Lung microvascular endothelial cell (primary cell): ENCODE measurements around the gene LAP3. TPM values are rescaled to one million over a fixed set of nuclear protein-coding genes. Genes with fewer than 3 reads are reported as not detected.
A peak's percentile ranks its signal among the peaks of the same experiment; 100 is the strongest.
"Not testable (repeated sequence)": the region's sequence is repeated elsewhere in the genome, so short reads cannot be mapped to it uniquely, and the experiment has no call there.

Experiments used
- DNase-seq, 2 donors: peaks; one replicate each; pipeline versions ENCODE4 v3.0.0 to v3.0.0-alpha.2; 2010; ENCODE audit warnings: low read depth in 2 of 2
- total RNA-seq: library from RNA; depleted of rRNA; stranded (reverse); fragments of >200 nt; gene quantifications from 2 replicates; pipeline ENCODE4 v1.2.1, GENCODE V29; 2014

Gene LAP3
- 117 and 174 TPM in 2 replicates for total RNA-seq

GRCh38 chr4:17576932-17577664, at the start of gene LAP3:
LAP3 (plus strand) TSS chr4:17577198; CDS start chr4:17577466, 268 bp downstream.
- peak; percentile 97 to 98 for DNase-seq

- no peak for DNase-seq
Observed at GRCh38 chr4:17528551-17529165, 48.3 kb upstream of the LAP3 start.

DNA sequence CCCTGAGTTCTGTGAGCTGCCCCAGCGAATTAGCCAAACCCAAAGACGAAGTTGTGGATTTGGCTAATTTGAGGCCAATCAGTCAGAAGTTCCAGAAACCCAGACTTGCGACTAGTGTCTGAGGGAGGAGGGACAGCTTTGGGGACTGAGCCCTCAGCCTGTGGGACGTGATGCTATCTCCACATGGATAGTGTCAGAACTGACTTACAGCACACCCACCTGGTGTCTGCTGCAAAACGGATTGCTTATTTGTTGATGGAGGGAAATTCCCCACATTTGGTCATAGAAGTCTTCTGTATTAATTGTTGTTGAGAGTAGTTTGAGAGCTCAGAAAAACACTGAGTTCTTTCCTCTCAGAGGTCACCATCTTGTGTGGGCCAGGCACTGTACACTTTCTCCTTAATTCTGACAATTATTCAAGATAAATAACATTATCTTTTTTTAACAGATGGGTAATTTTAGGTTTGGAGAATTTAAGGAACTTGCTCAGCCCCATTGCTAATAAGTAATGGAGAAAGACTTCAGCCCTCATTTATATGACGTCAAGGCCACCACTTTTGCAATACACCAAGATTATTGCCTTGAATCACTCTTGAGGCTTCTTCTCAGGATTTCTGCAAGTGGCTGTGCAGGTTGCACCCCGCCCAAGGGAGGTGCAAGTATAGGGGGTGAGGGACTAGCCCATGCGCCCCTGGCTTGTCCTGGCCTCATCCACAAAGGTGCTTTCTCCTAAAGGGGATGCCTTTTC, 45.3 kb upstream of the LAP3 start:
- no peak for DNase-seq

DNA sequence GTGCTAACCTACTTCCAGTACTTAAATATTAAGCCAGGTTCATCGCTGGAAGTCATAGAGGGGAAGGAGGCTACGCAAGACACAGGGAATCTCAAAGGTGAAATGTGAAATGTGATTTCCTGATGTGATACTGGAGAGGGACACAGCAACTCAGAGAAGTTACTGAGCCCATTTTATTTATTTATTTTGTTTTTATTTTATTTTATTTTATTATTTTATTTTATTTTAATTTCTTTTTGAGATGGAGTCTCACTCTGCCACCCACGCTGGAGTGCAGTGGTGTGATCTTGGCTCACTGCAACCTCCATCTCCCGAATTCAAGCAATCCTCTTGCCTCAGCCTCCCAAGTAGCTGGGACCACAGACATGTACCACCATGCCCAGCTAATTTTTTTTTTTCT, 42.3 kb upstream of the LAP3 start:
- no peak for DNase-seq

GRCh38 chr4:17535242-17535641, 41.8 kb upstream of the LAP3 start:
- no peak for DNase-seq

- DNase-seq = no peak
Observed at GRCh38 chr4:17535906-17536305, 41.1 kb upstream of the LAP3 start.

- DNase-seq = not testable (repeated sequence)
Observed at GRCh38 chr4:17537060-17537459, 39.9 kb upstream of the LAP3 start.

GRCh38 chr4:17544205-17544604, 32.8 kb upstream of the LAP3 start:
- peak; percentile 16 to 36 for DNase-seq

GRCh38 chr4:17544831-17545234, 32.2 kb upstream of the LAP3 start:
- DNase-seq = peak; percentile 60 to 85

GRCh38 chr4:17545374-17546140, 31.4 kb upstream of the LAP3 start:
- no peak for DNase-seq

DNA sequence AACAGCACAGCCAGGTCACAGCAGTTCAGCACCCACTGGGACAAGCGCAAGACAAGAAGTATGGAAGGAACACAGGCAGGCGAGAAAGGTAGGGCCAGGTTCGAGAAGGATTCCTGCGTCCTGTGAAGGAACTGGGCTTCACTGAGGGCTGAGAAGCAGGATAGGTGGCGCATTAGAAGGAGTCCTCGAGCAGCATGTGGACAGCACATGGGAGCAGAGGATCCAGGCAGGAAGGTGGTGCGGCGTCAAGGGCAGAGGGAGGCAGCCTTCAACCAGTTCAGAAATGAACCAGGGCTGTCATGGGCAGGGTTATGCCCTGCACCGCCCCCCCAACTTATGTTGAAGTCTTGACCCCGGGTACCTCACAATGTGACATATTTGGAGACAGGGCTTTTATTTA, 30.8 kb upstream of the LAP3 start:
- no peak for DNase-seq

DNA sequence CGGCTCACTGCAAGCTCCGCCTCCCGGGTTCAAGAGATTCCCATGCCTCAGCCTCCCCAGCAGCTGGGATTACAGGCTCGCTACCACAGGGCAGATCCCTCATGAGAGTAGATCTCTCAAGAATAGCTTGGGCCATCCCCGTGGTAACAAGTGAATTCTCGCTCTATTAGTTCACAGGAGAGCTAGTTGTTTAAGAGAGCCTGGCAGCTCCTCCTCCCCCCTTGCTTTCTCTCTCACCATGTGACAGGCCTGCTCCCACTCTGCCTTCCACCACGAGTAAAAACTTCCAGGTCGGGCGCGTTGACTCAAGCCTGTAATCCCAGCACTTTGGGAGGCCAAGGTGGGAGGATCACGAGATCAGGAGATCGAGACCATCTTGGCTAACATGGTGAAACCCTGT, 30.3 kb upstream of the LAP3 start:
- no peak for DNase-seq

- DNase-seq = no peak
Observed at GRCh38 chr4:17550549-17550948, 26.4 kb upstream of the LAP3 start.

DNA sequence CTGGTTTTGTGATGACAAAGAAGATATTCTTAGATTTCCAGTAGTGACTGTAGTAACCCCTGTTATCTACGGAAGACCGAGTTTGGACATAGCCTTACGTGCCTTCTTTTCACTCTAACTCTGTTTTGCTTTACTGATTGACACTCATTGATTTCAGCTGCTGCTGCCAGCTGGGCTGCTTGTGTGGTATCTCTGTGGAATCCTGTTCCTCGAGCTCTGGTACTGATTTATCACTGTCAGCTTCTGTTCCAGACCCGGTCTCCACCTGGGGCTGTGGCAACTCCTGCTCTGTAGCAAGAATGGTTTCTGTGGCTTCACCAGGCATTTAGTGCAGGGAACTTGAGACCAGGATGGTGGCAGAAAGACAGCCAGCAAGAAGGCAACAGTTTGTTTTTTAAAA, 24.6 kb upstream of the LAP3 start:
- no peak for DNase-seq

DNA sequence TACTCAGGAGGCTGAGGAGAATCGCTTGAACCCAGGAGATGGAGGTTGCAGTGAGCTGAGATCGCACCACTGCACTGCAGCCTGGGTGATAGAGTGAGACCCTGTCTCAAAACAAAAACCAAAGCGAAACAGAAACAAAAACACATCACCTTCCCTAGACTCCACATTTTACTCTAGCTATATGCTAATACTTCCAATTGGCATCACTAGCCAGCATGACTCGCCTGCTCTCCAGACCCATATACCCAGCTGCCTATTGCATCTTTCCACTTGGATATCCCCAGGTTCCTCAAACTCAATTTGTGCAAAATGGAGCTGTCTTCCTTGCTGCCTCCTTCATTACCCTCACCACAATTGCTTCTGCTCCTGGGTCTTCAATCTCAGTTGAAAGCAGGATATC, 22.4 kb upstream of the LAP3 start:
- DNase-seq = no peak

DNA sequence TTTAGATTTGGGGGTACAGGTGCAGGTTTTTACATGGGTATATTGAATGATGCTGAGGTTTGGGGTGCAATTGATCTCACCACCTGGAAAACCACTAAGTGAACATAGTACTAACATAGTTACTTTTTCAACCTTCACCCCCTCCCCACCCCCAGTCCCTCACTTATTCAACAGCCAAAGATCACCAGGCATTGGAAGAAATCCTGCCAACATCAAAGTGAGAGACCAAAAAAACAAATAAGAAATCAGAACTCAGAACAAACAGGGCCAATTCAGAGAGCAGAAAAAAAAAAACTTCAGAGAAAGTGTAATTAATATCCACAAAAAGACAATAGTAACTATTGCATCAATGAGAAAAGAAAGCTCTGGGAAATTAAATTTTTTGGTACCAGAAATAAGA, 20.5 kb upstream of the LAP3 start:
- no peak for DNase-seq

DNA sequence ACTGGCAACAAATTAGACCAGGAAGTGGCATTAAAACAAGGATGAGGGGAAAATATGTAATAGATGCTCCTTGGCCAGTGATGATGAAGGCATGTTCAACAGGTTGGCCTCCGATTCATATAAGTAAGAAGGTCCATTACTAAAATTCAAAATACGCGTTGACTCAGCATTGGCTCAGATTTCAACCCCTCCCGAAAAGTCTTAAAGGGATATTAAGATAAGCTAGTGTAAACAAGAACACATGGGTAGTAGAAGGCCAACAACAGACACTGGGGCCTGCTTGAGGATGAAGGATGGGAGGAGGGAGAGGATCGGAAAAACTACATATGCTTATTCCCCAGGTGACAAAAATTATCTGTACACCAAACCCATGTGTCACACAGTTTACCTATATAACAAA, 19.1 kb upstream of the LAP3 start:
- DNase-seq = no peak

DNA sequence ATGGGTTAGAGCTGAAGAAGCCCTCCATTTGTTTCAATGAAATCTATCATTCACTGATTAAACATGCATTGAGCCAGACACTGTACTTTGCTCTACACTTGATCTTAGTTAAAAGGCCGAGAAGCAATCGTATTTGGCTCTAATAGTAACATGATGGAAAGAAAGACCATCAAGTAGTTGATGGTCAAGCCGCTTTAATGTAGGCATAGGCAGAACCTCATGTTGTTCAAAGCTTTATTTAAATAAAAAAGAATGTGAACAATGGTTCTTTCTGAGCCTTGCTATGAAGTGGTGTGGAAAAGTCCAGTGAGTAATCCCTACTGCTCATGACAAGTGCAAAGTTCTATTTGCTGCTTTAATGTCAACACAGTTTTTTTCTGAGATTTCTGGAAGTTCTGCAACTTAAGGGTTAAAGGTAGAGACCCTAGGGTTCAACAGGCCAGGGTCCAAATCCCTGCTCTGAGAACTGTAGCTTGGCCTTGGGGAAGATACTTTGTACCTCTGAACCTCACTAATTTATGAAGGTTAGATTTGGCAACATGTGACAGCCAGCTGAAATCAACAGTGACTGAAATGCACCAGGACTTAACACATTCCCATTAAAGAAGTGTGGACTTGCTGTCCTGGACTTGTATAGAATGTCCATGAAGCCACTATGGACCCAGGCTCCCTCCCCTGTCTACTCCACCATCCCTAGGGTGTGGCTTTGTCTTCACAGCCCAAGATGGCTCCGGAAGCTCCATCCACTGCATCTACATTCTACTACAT, 17.9 kb upstream of the LAP3 start:
- DNase-seq = no peak

DNA sequence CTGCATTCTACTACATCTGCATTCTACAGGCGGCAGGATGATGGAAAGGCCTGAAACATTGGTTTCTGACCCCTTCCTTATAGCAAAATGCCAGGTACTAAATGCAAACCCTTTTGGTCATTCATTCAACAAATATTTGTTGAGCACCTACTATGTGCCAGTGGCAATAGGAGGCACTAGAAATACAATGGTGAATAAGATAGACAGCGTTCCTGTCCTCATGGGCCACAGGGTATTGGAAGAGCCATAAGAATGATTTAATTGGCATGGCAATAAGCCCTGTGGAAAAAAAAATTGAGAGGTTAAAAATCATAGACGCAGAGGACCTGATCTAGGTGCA, 17.3 kb upstream of the LAP3 start:
- DNase-seq = no peak

DNA sequence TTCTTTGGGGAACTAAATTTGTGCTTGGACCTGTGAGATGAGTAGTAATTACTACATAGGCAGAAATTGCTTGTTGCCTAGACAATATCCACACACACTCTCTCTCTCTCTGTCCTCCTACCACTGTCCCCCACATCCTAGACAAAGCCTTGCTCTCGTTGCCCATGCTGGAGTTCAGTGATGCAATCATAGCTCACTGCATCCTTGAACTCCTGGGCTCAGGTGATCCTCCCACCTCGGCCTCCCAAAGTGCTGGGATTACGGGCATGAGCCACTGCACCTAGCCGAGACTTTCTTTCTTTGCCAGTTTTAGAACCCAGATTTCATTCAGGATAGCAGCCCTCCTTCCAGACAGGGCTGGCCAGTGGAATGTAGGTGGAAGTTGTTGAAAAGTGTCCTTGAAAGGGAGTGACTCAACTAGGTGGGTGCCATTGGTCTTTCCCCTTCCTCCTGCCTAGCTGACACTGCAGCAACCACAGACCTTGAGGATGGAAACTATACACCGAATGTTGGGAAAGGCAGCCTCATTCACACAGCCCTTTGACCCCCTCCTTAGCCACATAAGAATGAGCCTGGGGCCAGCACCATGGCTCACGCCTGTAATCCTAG, 16.8 kb upstream of the LAP3 start:
- no peak for DNase-seq
